Progenitor cell of endocrine pancreas (in vitro differentiated cells): ENCODE data around the gene KLF3. TPM values are rescaled to one million over a fixed set of nuclear protein-coding genes. Genes with fewer than 3 reads are reported as not detected.

Experiments used
- DNase-seq: peaks from one replicate; pipeline ENCODE4 v3.0.0; 2021; ENCODE audit warnings: low spot score; ENCODE audit not compliant: unreplicated experiment
- H3K27ac Mint-ChIP-seq: 2 replicates; pipeline ENCODE4 v1.8.0; 2021; ENCODE audit warnings: mild to moderate bottlenecking, moderate library complexity, mixed read lengths
- H3K27me3 Mint-ChIP-seq: 2 replicates; pipeline ENCODE4 v1.8.0; 2021; ENCODE audit warnings: mixed read lengths
- H3K36me3 Mint-ChIP-seq: 2 replicates; pipeline ENCODE4 v1.8.0; 2022; ENCODE audit warnings: mixed read lengths; ENCODE audit not compliant: insufficient read depth
- H3K4me1 Mint-ChIP-seq: 2 replicates; pipeline ENCODE4 v1.8.0; 2021; ENCODE audit warnings: low read depth, mixed read lengths
- H3K4me3 Mint-ChIP-seq: 2 replicates; pipeline ENCODE4 v1.8.0; 2021; ENCODE audit warnings: low read depth, mild to moderate bottlenecking, moderate library complexity, mixed read lengths
- H3K9me3 Mint-ChIP-seq: 2 replicates; pipeline ENCODE4 v1.8.0; 2021; ENCODE audit warnings: low read depth, mixed read lengths
- total RNA-seq: library from RNA; stranded (reverse); gene quantifications from 2 replicates; pipeline ENCODE4 v1.2.1, GENCODE V29; 2021
- TF ChIP-seq, protein P1 (sequence below): fragments of 200-600 bp; sonication (generic); IDR thresholded peaks from one replicate; pipeline ENCODE4 v1.5.0; 2021; ENCODE audit warnings: antibody characterized with exemption, mild to moderate bottlenecking; ENCODE audit not compliant: unreplicated experiment

The KLF3 gene
- total RNA-seq, 1 donor from 2014 or later = 97.1 TPM

DNA sequence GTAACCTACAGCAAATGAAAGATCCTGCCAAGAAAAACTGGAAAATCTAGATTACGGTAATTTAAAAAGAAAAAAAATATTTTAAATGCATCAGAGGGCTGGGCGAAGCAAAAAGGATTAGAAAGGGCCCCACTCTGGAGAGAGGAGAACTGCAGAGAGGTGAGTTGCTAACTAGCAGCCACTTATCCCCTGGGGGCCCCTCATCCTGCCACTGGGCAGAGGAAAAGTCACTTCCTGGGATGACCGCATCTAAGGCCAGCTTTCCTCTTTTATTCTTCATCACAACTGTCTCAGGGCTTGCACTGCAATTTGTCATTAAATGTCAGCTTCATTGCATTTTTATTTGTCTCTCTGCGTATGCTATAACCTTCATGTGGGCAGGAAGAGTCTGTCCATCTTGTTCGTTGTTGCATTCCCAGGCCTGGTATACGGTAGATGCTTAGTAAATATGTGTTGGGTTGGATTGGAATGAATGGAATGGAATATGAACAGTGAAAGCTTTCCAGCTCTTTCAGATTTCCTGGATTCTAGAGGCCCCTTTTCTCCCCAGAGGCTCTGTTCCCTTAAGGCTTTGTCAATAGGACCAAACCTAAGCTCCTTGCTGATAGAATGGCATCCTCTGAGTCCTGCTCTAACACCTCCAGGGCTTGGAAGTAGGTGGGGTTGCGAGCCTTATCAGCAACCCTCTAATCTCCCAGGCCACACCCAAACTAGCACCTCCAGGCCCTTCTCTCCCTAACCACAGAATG lies 59.9 kb downstream of the KLF3 start:
- Mint-ChIP-seq H3K4me1 (peaks cover 20% of the 10 kb centered on the region), H3K36me3 (no peaks in the 10 kb centered on the region), H3K27ac (no peak overlapping the region), H3K9me3 (no peaks in the 10 kb centered on the region), H3K27me3 (no peaks in the 10 kb centered on the region), H3K4me3 (no peak overlapping the region)
- TF ChIP-seq, protein P1, sequence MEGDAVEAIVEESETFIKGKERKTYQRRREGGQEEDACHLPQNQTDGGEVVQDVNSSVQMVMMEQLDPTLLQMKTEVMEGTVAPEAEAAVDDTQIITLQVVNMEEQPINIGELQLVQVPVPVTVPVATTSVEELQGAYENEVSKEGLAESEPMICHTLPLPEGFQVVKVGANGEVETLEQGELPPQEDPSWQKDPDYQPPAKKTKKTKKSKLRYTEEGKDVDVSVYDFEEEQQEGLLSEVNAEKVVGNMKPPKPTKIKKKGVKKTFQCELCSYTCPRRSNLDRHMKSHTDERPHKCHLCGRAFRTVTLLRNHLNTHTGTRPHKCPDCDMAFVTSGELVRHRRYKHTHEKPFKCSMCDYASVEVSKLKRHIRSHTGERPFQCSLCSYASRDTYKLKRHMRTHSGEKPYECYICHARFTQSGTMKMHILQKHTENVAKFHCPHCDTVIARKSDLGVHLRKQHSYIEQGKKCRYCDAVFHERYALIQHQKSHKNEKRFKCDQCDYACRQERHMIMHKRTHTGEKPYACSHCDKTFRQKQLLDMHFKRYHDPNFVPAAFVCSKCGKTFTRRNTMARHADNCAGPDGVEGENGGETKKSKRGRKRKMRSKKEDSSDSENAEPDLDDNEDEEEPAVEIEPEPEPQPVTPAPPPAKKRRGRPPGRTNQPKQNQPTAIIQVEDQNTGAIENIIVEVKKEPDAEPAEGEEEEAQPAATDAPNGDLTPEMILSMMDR = no peak
- DNase-seq = no peak

DNA sequence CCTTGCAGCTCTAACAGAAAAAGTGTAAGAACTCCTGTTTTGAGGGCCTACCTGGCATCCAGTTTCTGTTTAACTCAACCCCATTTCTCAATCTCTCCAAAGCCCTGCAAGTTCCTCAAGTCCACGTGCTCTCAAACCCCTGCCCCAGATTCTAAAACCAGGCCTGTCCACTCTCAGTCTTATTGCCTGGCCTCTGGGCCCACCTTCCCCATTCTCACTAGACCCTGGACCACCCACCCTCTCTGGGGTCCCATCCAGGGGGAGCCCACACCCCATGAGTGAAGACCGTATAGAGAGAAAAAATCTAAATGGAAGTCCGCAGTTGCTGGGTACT lies 60.4 kb downstream of the KLF3 start:
- TF ChIP-seq, protein P1 = no peak
- Mint-ChIP-seq H3K4me3 (no peak overlapping the region), H3K4me1 (peaks cover 23% of the 10 kb centered on the region), H3K9me3 (no peaks in the 10 kb centered on the region), H3K27ac (no peak overlapping the region), H3K36me3 (no peaks in the 10 kb centered on the region), H3K27me3 (no peaks in the 10 kb centered on the region)
- no peak for DNase-seq

DNA sequence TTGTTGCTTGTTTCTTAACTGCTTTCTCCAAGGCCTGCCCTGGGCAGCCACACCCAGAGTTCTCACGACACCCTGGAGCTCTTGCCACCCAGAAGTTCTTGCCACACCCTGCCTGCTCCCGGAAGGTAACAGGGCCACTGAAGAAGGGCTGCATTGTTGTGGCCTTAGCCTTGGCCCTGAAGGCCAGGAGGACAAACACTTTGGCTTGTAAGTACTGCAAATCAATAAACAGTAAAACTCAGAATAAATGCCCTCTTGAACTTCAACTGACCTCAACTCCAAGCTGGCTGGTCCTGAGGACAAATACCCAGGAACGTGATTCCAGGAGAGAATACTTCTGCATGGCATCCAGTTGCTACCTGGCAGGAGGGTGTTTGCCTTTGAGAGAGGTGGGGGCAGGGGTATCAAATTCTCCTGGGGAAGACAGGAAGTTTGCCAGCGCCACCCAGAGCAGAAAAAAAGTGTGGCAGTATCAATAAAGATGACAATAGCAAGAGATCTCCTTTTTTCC lies 64.7 kb downstream of the KLF3 start:
- peak overlapping the region; percentile 92 for H3K27ac Mint-ChIP-seq
- H3K4me3 Mint-ChIP-seq = no peak overlapping the region
- H3K9me3 Mint-ChIP-seq = peaks cover 5% of the 10 kb centered on the region
- no peaks in the 10 kb centered on the region for H3K27me3 Mint-ChIP-seq
- DNase-seq = no peak
- TF ChIP-seq, protein P1 = peak; percentile 25
- no peaks in the 10 kb centered on the region for H3K36me3 Mint-ChIP-seq
- H3K4me1 Mint-ChIP-seq = peaks cover 25% of the 10 kb centered on the region

DNA sequence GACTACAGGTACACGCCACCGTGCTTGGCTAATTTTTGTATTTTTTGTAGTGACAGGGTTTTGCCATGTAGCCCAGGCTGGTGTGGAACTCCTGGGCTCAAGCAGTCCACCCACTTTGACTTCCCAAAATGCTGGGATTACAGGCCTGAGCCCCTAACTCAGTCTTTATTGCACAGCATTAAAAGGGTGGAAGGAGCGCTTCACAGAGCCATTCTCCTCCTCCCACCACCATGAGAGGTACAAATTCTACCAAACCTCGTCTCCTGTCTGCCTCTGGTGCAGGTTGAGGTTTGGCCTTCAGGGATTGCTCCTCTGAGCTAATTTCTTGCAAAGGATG lies 66.5 kb downstream of the KLF3 start:
- H3K4me3 Mint-ChIP-seq = no peak overlapping the region
- TF ChIP-seq, protein P1 = no peak
- no peak overlapping the region for H3K27ac Mint-ChIP-seq
- H3K36me3 Mint-ChIP-seq = no peaks in the 10 kb centered on the region
- DNase-seq = no peak
- H3K27me3 Mint-ChIP-seq = no peaks in the 10 kb centered on the region
- peaks cover 7% of the 10 kb centered on the region for H3K9me3 Mint-ChIP-seq
- peaks cover 19% of the 10 kb centered on the region for H3K4me1 Mint-ChIP-seq

DNA sequence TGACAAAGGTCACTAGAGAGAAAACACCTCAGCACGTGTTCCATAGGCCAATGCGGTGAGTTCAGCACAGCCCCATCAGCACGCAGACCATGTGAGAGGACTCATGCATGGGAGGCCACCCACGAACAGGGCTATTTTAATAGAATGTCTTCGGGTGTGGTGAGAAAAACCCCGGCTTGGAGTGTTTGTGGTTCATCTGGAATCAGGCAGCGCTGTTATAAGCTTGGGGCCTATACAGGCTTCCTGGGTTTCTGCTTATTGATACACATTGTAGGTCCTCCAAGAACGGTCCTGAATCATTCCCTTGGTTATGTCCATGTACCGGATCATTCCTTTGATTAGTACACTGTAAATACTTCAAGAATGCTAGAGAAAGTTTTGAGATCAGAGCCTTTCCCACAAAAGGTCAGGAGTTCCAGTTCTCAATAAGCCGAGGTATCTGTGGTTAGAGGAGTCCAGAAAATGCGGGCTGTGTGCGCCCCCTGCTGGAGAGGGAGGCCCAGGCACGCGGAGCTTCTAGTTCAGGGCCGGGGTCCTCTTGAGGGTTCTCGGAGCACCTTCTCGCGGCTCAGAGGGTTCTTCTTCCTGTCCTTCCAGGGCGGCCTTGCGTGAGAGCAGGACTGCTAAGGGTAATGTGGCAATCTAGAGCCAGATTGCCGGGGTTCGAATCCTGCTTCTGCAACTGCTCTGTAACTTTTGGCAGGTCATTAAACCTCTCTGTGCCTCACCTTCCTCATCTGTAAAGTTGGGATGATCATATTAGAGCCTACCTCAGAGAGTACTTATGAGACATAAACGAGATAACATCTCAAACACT lies 67.0 kb downstream of the KLF3 start:
- no peak overlapping the region for H3K4me3 Mint-ChIP-seq
- no peaks in the 10 kb centered on the region for H3K27me3 Mint-ChIP-seq
- DNase-seq = peak; percentile 82
- peak overlapping the region; percentile 62 for H3K27ac Mint-ChIP-seq
- H3K36me3 Mint-ChIP-seq = no peaks in the 10 kb centered on the region
- peaks cover 19% of the 10 kb centered on the region for H3K4me1 Mint-ChIP-seq
- H3K9me3 Mint-ChIP-seq = peaks cover 7% of the 10 kb centered on the region
- TF ChIP-seq, protein P1 = peak; percentile 95
